Neural progenitor cell (in vitro differentiated cells): ENCODE data around the gene NOL3. TPM values are rescaled to one million over a fixed set of nuclear protein-coding genes. Genes with fewer than 3 reads are reported as not detected.

ENCODE experiments used
- DNase-seq: peaks from one replicate; pipeline ENCODE4 v3.0.0-alpha.2; 2016; ENCODE audit warnings: low spot score
- H2AFZ ChIP-seq: fragments of 200-600 bp; sonication (generic); replicated peaks from 2 replicates; pipeline ENCODE4 v1.6.1; 2016; ENCODE audit warnings: antibody characterized with exemption
- H3F3A ChIP-seq: fragments of 200-600 bp; sonication (generic); 2 replicates; pipeline ENCODE4 v1.6.1; 2016; ENCODE audit warnings: antibody characterized with exemption, low read depth
- H3K27ac ChIP-seq: fragments of 200-600 bp; sonication (generic); 2 replicates; pipeline ENCODE4 v1.5.1; 2016; ENCODE audit warnings: mild to moderate bottlenecking
- H3K27me3 ChIP-seq: fragments of 200-600 bp; sonication (generic); 2 replicates; pipeline ENCODE4 v1.6.1; 2016; ENCODE audit warnings: mild to moderate bottlenecking, moderate library complexity
- H3K36me3 ChIP-seq: fragments of 200-600 bp; sonication (generic); 2 replicates; pipeline ENCODE4 v1.5.1; 2016
- H3K4me1 ChIP-seq: fragments of 200-600 bp; sonication (generic); 2 replicates; pipeline ENCODE4 v1.6.1; 2016; ENCODE audit warnings: mixed run types
- H3K4me2 ChIP-seq: fragments of 200-600 bp; sonication (generic); 2 replicates; pipeline ENCODE4 v1.6.1; 2016
- H3K4me3 ChIP-seq: fragments of 200-600 bp; sonication (generic); 2 replicates; pipeline ENCODE4 v1.5.1; 2016
- H3K79me2 ChIP-seq: fragments of 200-600 bp; sonication (generic); 2 replicates; pipeline ENCODE4 v1.6.1; 2016; ENCODE audit warnings: low read depth
- H3K9ac ChIP-seq: fragments of 200-600 bp; sonication (generic); 2 replicates; pipeline ENCODE4 v1.6.1; 2016
- H3K9me3 ChIP-seq: fragments of 200-600 bp; sonication (generic); 2 replicates; pipeline ENCODE4 v1.5.1; 2016; ENCODE audit warnings: low read depth
- H4K20me1 ChIP-seq: fragments of 200-600 bp; sonication (generic); 2 replicates; pipeline ENCODE4 v1.6.1; 2016; ENCODE audit warnings: low read depth
- H3K27ac Mint-ChIP-seq: 3 replicates; pipeline ENCODE4 v1.8.0; 2021; ENCODE audit warnings: mixed read lengths
- H3K27me3 Mint-ChIP-seq: 2 replicates; pipeline ENCODE4 v1.8.0; 2022; ENCODE audit warnings: low read depth, mild to moderate bottlenecking, inconsistent platforms, moderate library complexity, mixed read lengths; ENCODE audit not compliant: insufficient read depth
- H3K36me3 Mint-ChIP-seq: 3 replicates; pipeline ENCODE4 v1.8.0; 2021; ENCODE audit warnings: mixed read lengths
- H3K4me1 Mint-ChIP-seq: 3 replicates; pipeline ENCODE4 v1.8.0; 2021; ENCODE audit warnings: mixed read lengths
- H3K4me3 Mint-ChIP-seq: 3 replicates; pipeline ENCODE4 v1.8.0; 2021; ENCODE audit warnings: mild to moderate bottlenecking, moderate library complexity, mixed read lengths
- H3K9me3 Mint-ChIP-seq: 3 replicates; pipeline ENCODE4 v1.8.0; 2020; ENCODE audit warnings: mixed read lengths
- EZH2 ChIP-seq: fragments of 200-600 bp; sonication (generic); IDR thresholded peaks from 2 replicates; pipeline ENCODE4 v1.6.1; 2017; ENCODE audit warnings: antibody characterized with exemption, mild to moderate bottlenecking, moderate library complexity
- EZH2phosphoT487 ChIP-seq: fragments of 200-600 bp; sonication (generic); IDR thresholded peaks from 2 replicates; pipeline ENCODE4 v1.6.1; 2017; ENCODE audit warnings: antibody characterized with exemption
- total RNA-seq: library from RNA; depleted of rRNA; stranded (reverse); fragments of >200 nt; gene quantifications from 2 replicates; pipeline ENCODE4 v1.2.3, GENCODE V29; 2015; ENCODE audit warnings: low replicate concordance
- TF ChIP-seq, protein P1 (sequence below): fragments of 200-600 bp; sonication (generic); IDR thresholded peaks from 2 replicates; pipeline ENCODE4 v1.5.1; 2017; ENCODE audit warnings: antibody characterized with exemption, mild to moderate bottlenecking

NOL3 gene
- total RNA-seq, 1 donor from 2014 or later = 0.37 TPM

DNA sequence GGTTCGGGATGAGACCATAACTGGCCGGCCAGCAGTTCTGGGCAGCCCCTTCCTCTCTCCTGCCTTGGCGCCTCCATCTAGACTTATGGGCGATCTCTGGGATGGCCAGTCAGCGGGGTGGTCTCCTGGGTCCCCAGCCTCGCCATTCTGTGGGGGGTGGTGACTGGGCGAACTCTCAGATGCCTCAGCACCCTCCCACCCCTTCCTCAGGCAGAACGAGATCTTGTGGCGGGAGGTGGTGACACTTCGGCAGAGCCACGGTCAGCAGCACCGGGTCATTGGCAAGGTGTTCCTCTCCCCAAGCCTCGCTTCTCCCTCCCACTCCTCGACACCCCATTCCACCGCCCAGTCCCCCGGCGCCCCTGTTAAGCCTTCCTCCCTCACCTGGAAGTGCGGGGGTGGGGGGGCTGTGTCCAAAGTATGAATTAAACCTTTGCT, 4.2 kb upstream of the NOL3 start:
- H3K27ac Mint-ChIP-seq = no peak overlapping the region
- H3K9ac ChIP-seq = no peak overlapping the region
- H3K79me2 ChIP-seq = no peaks in the 10 kb centered on the region
- peaks cover 100% of the 10 kb centered on the region for H3K27me3 ChIP-seq
- peaks cover 4% of the 10 kb centered on the region for H3K4me1 ChIP-seq
- peaks cover 68% of the 10 kb centered on the region for H3K27me3 Mint-ChIP-seq
- H3K4me3 Mint-ChIP-seq = peak overlapping the region; percentile 21
- no peak overlapping the region for H2AFZ ChIP-seq
- TF ChIP-seq EZH2 = no peak
- TF ChIP-seq EZH2phosphoT487 = no peak
- TF ChIP-seq, protein P1, sequence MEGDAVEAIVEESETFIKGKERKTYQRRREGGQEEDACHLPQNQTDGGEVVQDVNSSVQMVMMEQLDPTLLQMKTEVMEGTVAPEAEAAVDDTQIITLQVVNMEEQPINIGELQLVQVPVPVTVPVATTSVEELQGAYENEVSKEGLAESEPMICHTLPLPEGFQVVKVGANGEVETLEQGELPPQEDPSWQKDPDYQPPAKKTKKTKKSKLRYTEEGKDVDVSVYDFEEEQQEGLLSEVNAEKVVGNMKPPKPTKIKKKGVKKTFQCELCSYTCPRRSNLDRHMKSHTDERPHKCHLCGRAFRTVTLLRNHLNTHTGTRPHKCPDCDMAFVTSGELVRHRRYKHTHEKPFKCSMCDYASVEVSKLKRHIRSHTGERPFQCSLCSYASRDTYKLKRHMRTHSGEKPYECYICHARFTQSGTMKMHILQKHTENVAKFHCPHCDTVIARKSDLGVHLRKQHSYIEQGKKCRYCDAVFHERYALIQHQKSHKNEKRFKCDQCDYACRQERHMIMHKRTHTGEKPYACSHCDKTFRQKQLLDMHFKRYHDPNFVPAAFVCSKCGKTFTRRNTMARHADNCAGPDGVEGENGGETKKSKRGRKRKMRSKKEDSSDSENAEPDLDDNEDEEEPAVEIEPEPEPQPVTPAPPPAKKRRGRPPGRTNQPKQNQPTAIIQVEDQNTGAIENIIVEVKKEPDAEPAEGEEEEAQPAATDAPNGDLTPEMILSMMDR = no peak
- H3K27ac ChIP-seq = no peak overlapping the region
- H4K20me1 ChIP-seq = peaks cover 45% of the 10 kb centered on the region
- no peaks in the 10 kb centered on the region for H3K36me3 Mint-ChIP-seq
- H3K4me1 Mint-ChIP-seq = peaks cover 10% of the 10 kb centered on the region
- no peak overlapping the region for H3K4me2 ChIP-seq
- no peak for DNase-seq
- H3K4me3 ChIP-seq = no peak overlapping the region
- H3K9me3 ChIP-seq = no peaks in the 10 kb centered on the region
- H3F3A ChIP-seq = peaks cover 22% of the 10 kb centered on the region
- no peaks in the 10 kb centered on the region for H3K36me3 ChIP-seq
- no peaks in the 10 kb centered on the region for H3K9me3 Mint-ChIP-seq

DNA sequence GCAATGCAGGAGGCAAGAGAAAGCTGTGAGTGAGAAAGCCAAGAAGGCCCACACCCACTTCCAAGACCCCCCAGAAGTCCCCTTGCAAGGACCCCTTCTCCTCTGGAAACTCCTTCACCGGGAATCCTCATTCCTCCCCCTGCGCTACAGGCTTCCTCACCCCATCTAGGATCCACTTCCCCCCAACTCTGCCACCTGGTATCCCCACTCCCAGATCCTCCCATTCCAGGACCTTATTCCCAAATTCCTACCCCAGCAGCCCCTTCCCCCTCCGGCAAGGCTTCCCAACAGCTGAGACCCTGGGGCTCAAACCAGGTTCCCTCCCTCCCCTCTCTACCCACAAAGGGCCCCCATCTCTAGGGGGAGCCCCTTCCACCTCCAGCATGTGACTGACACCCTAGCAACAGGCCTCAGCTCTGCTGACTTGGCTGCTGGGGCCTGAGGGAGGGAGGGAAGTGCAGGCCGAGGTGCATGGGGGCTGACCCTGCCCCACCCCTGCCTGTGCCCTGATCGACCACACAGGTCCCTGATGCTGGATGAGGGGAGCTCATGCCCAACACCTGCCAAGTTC, 3.7 kb upstream of the NOL3 start:
- no peaks in the 10 kb centered on the region for H3K9me3 Mint-ChIP-seq
- peaks cover 100% of the 10 kb centered on the region for H3K27me3 ChIP-seq

DNA sequence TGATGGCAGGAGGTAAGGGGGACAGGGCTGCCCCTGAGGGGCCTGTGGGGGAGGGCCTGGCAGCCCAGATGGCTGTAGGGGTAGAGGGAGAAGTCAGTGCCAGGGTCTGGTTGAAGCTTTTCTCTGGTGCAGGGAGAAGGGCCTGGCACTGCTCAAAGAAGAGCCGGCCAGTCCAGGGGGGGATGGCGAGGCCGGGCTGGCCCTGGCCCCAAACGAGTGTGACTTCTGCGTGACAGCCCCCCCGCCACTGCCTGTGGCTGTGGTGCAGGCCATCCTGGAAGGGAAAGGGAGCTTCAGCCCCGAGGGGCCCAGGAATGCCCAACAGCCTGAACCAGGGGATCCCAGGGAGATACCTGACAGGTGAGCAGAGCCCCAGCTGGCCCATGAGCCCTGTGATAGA, 2.8 kb upstream of the NOL3 start:
- Histone ChIP-seq H3K9me3 (no peaks in the 10 kb centered on the region), H4K20me1 (peaks cover 30% of the 10 kb centered on the region), H2AFZ (no peak overlapping the region), H3K27me3 (peaks cover 100% of the 10 kb centered on the region), H3K9ac (no peak overlapping the region), H3K4me1 (peaks cover 7% of the 10 kb centered on the region), H3F3A (peaks cover 24% of the 10 kb centered on the region), H3K4me3 (no peak overlapping the region), H3K27ac (no peak overlapping the region), H3K4me2 (no peak overlapping the region), H3K36me3 (no peaks in the 10 kb centered on the region), H3K79me2 (no peaks in the 10 kb centered on the region)
- no peak for DNase-seq
- H3K9me3 Mint-ChIP-seq = no peaks in the 10 kb centered on the region
- H3K4me1 Mint-ChIP-seq = peaks cover 12% of the 10 kb centered on the region
- no peaks in the 10 kb centered on the region for H3K36me3 Mint-ChIP-seq
- H3K4me3 Mint-ChIP-seq = no peak overlapping the region
- H3K27me3 Mint-ChIP-seq = peaks cover 67% of the 10 kb centered on the region
- TF ChIP-seq EZH2 = no peak
- TF ChIP-seq EZH2phosphoT487 = no peak
- TF ChIP-seq, protein P1 = no peak
- no peak overlapping the region for H3K27ac Mint-ChIP-seq

More for the DNA sequence above, 3.7 kb upstream of the NOL3 start:
- Histone ChIP-seq H3K9ac (no peak overlapping the region), H3K79me2 (no peaks in the 10 kb centered on the region), H3K36me3 (no peaks in the 10 kb centered on the region), H3K4me1 (peaks cover 7% of the 10 kb centered on the region), H3K9me3 (no peaks in the 10 kb centered on the region), H3K27ac (no peak overlapping the region), H2AFZ (no peak overlapping the region), H4K20me1 (peaks cover 39% of the 10 kb centered on the region), H3F3A (peaks cover 27% of the 10 kb centered on the region), H3K4me2 (no peak overlapping the region), H3K4me3 (no peak overlapping the region)
- H3K36me3 Mint-ChIP-seq = no peaks in the 10 kb centered on the region
- peak overlapping the region; percentile 21 for H3K4me3 Mint-ChIP-seq
- no peak for DNase-seq
- peaks cover 12% of the 10 kb centered on the region for H3K4me1 Mint-ChIP-seq
- peaks cover 68% of the 10 kb centered on the region for H3K27me3 Mint-ChIP-seq
- TF ChIP-seq, protein P1 = no peak
- TF ChIP-seq EZH2phosphoT487 = no peak
- TF ChIP-seq EZH2 = no peak
- H3K27ac Mint-ChIP-seq = no peak overlapping the region
